ENCODE results near the gene MAPK10.

DNA sequence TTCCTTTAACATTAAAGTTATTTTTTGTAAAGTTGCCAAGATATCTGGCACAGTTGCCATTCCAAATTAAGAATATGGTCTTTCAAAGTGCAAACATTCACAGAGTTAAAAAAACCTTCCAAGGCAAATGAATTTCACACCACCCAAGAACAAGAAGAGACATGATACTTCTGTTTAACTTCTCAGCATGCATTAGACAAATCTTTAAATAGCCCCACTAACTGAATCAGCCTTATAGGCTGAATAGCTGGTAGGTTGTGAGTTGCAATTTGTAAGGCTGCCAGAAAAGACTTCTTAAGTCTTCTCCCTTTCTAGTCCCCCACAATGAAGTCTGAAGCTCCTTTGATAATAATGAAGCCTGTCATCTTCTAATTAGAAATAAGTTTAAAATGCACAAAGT is 95.6 kb downstream of the MAPK10 start:
- no peak for TF ChIP-seq EZH2 (IDR thresholded peaks at IDR 0.05; ENCODE audit: borderline replicate concordance, low read depth, low read length, poor library complexity, severe bottlenecking)
- TF ChIP-seq, protein P1, sequence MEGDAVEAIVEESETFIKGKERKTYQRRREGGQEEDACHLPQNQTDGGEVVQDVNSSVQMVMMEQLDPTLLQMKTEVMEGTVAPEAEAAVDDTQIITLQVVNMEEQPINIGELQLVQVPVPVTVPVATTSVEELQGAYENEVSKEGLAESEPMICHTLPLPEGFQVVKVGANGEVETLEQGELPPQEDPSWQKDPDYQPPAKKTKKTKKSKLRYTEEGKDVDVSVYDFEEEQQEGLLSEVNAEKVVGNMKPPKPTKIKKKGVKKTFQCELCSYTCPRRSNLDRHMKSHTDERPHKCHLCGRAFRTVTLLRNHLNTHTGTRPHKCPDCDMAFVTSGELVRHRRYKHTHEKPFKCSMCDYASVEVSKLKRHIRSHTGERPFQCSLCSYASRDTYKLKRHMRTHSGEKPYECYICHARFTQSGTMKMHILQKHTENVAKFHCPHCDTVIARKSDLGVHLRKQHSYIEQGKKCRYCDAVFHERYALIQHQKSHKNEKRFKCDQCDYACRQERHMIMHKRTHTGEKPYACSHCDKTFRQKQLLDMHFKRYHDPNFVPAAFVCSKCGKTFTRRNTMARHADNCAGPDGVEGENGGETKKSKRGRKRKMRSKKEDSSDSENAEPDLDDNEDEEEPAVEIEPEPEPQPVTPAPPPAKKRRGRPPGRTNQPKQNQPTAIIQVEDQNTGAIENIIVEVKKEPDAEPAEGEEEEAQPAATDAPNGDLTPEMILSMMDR (conservative IDR thresholded peaks at IDR 0.05; ENCODE audit: low read depth, low read length), result no peak
